Activated T-cell treated with anti-CD3 and anti-CD28 coated beads, Interleukin-2, amount 50 U/mL, for 4 hours (primary cell): Measurements from ENCODE around the gene B3GNT5. TPM values are rescaled to one million over a fixed set of nuclear protein-coding genes. Genes with fewer than 3 reads are reported as not detected.
"Not testable (repeated sequence)": the region's sequence is repeated elsewhere in the genome, so short reads cannot be mapped to it uniquely, and the experiment has no call there.

Source experiments
- ATAC-seq, 2 donors: fragments of 200-7000 bp; cut with Tn5 transposase; one replicate each; pipeline ENCODE4 v1.10.0; 2021
- DNase-seq: peaks from one replicate; pipeline ENCODE4 v3.0.0-alpha.2; 2020
- H3K27me3 Mint-ChIP-seq: one replicate; pipeline ENCODE4 v1.8.0; 2021; ENCODE audit warnings: low read depth, mixed read lengths
- H3K36me3 Mint-ChIP-seq: one replicate; pipeline ENCODE4 v1.8.0; 2022; ENCODE audit warnings: mixed read lengths; ENCODE audit not compliant: insufficient read depth
- H3K4me1 Mint-ChIP-seq: one replicate; pipeline ENCODE4 v1.8.0; 2021; ENCODE audit warnings: low read depth, mixed read lengths
- H3K4me3 Mint-ChIP-seq: one replicate; pipeline ENCODE4 v1.8.0; 2021; ENCODE audit warnings: mild to moderate bottlenecking, moderate library complexity, mixed read lengths
- H3K9me3 Mint-ChIP-seq: one replicate; pipeline ENCODE4 v1.8.0; 2021; ENCODE audit warnings: mixed read lengths
- total RNA-seq, 3 donors: library from RNA; stranded (reverse); gene quantifications; one replicate each; pipeline ENCODE4 v1.2.1, GENCODE V29; 2021

Gene B3GNT5
- total RNA-seq, 3 donors from 2014 or later: 24.1 to 66.6 (median 34.1) TPM

DNA sequence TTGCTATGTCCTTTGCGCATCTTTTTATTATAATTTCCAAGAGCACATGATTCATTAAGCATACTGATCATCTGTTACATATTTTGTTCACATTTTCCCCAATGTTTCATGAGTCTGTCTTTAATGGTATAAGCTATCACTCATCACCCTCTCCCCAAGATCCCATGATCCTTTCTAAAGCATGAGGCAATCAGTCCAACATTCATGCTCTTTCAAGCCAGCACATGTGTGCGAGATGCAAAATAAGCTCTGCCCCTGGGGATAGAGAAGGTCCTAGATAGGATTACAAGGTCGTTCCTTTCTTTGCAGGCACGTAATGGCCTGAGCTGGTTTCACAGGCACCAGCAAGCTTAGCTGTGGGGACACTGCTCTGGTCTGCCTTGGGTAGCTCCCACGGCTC, 32.2 kb upstream of the B3GNT5 start:
- H3K36me3 Mint-ChIP-seq: no peaks in the 10 kb centered on the region
- H3K4me1 Mint-ChIP-seq: peaks cover 15% of the 10 kb centered on the region
- no peaks in the 10 kb centered on the region for H3K9me3 Mint-ChIP-seq
- ATAC-seq (no peak), DNase-seq (no peak)
- no peaks in the 10 kb centered on the region for H3K27me3 Mint-ChIP-seq
- H3K4me3 Mint-ChIP-seq: no peak overlapping the region

DNA sequence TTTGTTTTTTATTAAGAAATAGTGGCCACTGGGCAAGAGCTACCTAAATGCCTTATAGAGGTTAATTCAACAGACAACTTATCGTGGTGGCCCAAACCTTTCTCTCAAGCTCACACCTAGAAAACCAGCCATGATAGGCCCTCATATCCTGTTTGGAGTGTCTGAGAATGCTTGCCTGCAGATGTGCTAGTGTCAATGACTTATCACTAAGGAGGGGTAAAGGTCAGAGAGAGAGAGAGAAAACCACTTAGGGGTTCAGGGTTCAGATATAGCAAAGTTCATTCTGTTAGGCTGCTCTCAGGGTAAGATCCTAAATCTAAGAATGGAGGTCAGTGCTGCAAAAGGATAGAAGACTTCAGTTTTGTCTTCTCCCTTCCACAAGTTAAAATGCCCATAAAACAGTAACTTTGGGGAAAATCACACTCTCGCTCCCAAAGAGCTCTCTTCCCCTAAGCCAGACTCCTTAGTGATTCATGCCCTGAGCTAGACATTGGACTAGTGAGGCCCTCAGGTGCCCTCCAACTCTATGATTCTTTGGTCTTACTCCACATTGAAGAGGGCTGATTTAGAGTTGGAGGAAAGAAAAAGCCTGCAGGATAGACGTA, 30.3 kb upstream of the B3GNT5 start:
- Mint-ChIP-seq H3K36me3 (no peaks in the 10 kb centered on the region), H3K9me3 (no peaks in the 10 kb centered on the region), H3K4me1 (peaks cover 22% of the 10 kb centered on the region), H3K4me3 (no peak overlapping the region), H3K27me3 (no peaks in the 10 kb centered on the region)
- no peak for ATAC-seq
- no peak for DNase-seq

DNA sequence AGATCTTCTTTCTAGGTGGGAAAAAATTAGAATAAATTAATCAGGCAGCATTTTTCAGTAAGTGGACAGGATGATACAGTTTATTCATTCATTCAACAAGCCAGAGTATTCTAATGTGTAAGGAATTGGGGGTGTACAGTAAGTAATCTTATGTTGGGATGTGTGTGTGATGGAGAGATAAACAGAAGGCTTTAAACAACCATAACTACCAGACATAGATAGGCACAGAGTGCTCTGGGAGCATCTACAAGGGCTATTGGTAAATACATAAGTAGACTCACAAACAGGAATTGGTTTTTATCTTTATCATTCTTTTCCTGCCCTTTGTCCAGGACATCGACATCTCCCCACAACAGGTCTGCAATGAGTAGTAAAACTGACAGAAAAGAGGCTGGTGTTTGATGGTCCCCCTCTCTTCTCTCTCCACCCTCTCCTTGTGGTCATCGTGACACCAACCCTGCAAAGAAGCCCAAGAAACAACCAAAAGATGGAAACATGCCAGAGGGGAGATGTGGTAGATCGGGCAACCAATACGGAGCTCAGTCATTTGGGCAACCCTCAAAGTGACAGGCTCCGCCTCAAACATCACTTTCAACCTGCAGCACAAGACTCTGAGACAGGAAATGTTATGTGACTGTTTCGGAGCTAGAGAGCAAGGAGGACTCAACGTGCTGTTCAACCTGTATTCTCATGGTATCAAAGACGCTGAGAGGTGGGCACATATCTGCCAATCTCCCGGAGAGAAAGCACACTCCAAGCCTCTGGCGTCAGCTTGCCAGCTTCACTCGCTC, 28.7 kb upstream of the B3GNT5 start:
- no peaks in the 10 kb centered on the region for H3K27me3 Mint-ChIP-seq
- peak; percentile 27 for DNase-seq
- no peaks in the 10 kb centered on the region for H3K9me3 Mint-ChIP-seq
- peaks cover 22% of the 10 kb centered on the region for H3K4me1 Mint-ChIP-seq
- H3K4me3 Mint-ChIP-seq: peak overlapping the region; percentile 52
- peak; percentile 88 to 94 for ATAC-seq
- H3K36me3 Mint-ChIP-seq: no peaks in the 10 kb centered on the region

DNA sequence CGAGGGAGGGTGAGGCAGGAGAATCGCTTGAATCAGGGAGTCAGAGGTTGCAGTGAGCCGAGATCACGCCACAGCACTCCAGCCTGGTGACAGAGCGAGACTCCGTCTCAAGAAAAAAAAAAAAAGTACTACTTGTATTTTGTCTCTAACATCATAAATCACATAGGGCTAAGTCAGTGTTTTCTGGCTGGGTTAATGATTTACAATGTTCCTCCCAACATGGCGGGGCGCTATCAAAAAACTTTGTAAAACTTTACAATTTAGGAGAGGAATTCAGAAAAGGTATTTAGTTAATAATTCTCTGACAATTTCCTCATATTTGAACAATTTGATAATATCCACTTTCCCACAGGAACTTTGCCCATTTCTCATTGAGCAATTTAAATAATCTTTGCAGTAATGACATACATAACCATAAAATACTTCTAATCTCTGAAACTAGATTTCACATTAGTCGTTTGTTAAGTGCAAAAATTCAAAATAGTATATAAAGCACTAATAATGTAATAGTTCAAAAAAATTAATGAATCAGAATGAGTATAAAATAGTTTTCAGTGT, 26.6 kb upstream of the B3GNT5 start:
- Mint-ChIP-seq H3K9me3 (no peaks in the 10 kb centered on the region), H3K27me3 (no peaks in the 10 kb centered on the region), H3K36me3 (no peaks in the 10 kb centered on the region), H3K4me1 (peaks cover 22% of the 10 kb centered on the region), H3K4me3 (no peak overlapping the region)
- no peak for DNase-seq
- no peak for ATAC-seq

DNA sequence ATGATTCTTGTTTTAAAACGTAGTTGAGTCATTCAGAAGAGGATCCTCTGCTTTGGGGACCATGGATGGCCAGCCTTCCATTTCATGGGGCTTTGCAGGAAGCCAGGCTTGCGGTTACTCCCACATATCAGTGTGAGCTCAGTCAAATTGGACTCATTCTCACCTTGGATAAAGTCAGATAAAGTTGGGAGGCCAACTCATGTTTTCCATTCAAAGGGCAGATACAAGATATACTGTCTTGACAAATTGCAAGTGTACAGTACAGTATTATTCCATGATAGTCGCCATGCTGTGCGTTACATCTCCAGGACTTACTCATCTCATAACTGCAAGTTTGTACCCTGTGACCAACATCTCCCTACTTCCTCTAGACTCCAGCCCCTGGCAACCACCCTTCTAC, 25.5 kb upstream of the B3GNT5 start:
- ATAC-seq: peak in 1 of 2 donors; percentile 64

DNA sequence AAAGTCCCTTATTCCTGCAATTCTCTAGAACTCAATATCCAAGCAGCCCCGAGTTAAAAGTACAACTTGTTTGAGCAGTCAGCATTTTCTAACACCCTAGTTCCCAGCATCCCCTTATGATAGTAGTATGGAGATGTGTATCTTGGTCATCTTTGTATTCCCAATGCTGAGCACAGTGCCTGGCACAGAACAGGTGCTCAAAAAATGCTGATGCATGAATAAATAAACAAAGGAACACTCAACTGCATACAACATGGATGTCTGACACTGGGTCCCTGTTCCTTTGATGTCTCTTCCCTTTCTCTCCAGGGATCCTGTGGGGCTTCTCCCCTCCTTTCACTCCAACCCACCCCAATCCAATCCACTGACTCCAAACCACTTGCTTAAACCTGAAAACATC, 23.9 kb upstream of the B3GNT5 start:
- no peak for DNase-seq
- no peaks in the 10 kb centered on the region for H3K9me3 Mint-ChIP-seq
- no peaks in the 10 kb centered on the region for H3K36me3 Mint-ChIP-seq
- no peak overlapping the region for H3K4me3 Mint-ChIP-seq
- H3K4me1 Mint-ChIP-seq: peaks cover 16% of the 10 kb centered on the region
- no peak for ATAC-seq
- no peaks in the 10 kb centered on the region for H3K27me3 Mint-ChIP-seq

More for the DNA sequence above, 25.5 kb upstream of the B3GNT5 start:
- Mint-ChIP-seq H3K4me3 (no peak overlapping the region), H3K36me3 (no peaks in the 10 kb centered on the region), H3K4me1 (peaks cover 22% of the 10 kb centered on the region), H3K27me3 (no peaks in the 10 kb centered on the region), H3K9me3 (no peaks in the 10 kb centered on the region)
- no peak for DNase-seq

DNA sequence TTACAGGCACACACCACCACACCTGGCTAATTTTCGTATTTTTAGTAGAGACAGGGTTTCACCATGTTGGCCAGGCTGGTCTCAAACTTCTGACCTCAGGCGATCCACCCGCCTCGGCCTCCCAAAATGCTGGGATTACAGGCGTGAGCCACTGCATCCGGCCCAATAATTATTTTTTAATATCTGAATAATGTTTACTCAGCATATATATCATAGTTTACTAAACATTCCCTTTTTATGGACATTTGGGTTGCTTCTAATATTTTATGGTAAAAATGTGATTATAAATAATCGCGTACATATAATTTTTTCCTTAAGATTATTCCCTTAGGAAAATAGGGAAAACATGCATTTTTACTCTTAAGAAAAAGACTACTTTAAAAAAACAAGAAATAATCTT, 22.8 kb upstream of the B3GNT5 start:
- H3K27me3 Mint-ChIP-seq, H3K9me3 Mint-ChIP-seq, H3K36me3 Mint-ChIP-seq, H3K4me3 Mint-ChIP-seq, DNase-seq, H3K4me1 Mint-ChIP-seq, ATAC-seq: not testable (repeated sequence)

DNA sequence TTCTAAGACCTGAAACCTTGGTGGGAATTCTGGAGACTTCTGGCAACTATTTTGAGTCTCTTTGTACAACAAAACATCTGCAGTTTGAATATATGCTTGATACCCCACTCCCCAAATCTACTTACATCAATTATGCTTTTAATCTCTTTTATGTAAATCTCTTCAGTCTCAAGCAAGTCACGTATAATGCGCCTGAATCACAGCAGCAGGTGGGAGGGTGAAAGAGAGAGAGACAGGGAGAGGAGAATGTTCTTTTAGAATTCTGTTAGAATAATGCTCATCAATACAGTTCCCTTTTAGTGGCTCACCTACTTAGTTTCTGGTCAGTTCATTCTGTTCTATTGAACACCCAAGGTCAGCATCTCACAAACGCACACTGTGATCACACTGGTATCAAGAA, 22.2 kb upstream of the B3GNT5 start:
- Mint-ChIP-seq H3K4me3 (no peak overlapping the region), H3K36me3 (no peaks in the 10 kb centered on the region), H3K27me3 (no peaks in the 10 kb centered on the region), H3K4me1 (peaks cover 6% of the 10 kb centered on the region), H3K9me3 (no peaks in the 10 kb centered on the region)
- DNase-seq (no peak), ATAC-seq (no peak)

DNA sequence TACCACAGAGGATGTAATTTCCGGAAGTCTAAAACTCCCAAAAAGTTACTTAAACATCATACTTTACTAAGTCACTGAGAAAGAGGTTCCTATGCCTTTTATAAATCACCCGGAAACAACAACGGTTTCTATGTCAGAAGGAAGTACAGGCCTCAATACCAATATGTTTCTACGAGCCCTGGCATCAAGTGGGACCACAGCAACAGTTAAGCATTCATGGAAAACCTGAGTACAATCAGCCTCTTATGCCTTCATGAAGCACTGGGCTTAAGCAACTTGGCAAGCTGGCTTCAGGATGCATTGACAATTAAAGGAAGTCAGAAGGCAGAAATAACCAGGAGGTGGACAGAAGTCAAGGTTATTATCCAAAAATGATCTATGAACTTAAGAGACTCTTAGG, 19.1 kb upstream of the B3GNT5 start:
- H3K4me1 Mint-ChIP-seq: no peaks in the 10 kb centered on the region

DNA sequence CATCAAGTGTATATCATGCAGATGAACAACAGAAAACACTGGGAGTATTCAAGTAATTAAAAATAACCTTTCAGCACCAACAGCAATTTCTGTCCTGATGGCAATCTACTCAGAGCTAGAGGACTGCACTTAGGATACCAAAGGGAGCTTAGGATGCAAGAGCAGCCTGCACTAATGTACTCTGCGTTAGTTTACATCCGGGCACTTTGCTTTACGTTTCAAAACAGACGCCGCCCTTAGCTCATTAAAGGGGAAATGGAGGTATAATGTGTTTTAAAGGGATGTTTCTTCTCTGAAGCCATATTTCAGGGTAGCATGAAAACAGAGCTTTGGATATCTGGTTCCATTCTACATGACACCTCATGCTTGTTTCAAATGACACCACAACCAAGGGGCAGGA, 14.0 kb upstream of the B3GNT5 start:
- Mint-ChIP-seq H3K4me1 (no peaks in the 10 kb centered on the region), H3K9me3 (peaks cover 15% of the 10 kb centered on the region), H3K36me3 (peaks cover 3% of the 10 kb centered on the region), H3K4me3 (no peak overlapping the region), H3K27me3 (peaks cover 5% of the 10 kb centered on the region)
- DNase-seq (no peak), ATAC-seq (no peak)

More for the DNA sequence above, 19.1 kb upstream of the B3GNT5 start:
- no peaks in the 10 kb centered on the region for H3K36me3 Mint-ChIP-seq
- no peak for DNase-seq
- ATAC-seq: no peak
- H3K27me3 Mint-ChIP-seq: no peaks in the 10 kb centered on the region
- no peak overlapping the region for H3K4me3 Mint-ChIP-seq
- no peaks in the 10 kb centered on the region for H3K9me3 Mint-ChIP-seq

DNA sequence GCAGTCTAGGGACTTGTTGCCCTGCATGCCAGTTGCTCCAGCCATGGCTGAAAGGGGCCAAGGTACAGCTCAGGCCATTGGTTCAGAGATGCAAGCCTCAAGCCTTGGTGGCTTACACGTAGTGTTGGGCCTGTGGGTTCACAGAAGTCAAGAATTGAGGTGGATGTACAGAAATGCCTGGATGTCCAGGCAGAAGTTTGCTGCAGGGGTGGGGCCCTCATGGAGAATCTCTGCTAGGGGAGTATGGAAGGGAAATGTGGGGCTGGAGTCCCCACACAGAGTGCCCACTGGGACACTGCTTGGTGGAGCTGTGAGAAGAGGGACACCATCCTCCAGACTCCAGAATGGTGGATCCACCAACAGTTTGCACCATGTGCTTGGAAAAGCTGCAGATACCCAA, 10.6 kb upstream of the B3GNT5 start:
- Mint-ChIP-seq H3K4me1 (no peaks in the 10 kb centered on the region), H3K36me3 (peaks cover 3% of the 10 kb centered on the region)
- no peak for ATAC-seq

DNA sequence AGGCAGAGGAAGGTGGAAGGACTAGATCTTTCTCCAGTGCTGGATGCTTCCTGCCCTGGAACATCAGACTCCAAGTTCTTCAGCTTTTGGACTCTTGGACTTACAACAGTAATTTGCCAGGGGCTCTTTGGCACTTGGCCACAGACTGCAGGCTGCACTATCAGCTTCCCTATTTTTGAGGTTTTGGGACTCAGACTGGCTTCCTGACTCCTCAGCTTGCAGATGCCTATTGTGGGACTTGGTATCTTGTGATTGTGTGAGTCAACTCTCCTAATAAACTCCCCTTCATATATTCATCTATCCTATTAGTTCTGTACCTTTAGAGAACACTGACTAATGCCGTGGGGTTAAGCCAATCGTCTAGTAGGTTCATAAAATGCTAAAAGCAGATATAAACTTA, 8.8 kb upstream of the B3GNT5 start:
- ATAC-seq (no peak), DNase-seq (no peak)
- Mint-ChIP-seq H3K27me3 (peaks cover 8% of the 10 kb centered on the region), H3K9me3 (peaks cover 15% of the 10 kb centered on the region), H3K36me3 (peaks cover 3% of the 10 kb centered on the region), H3K4me1 (no peaks in the 10 kb centered on the region), H3K4me3 (no peak overlapping the region)

More for the DNA sequence above, 10.6 kb upstream of the B3GNT5 start:
- Mint-ChIP-seq H3K27me3 (peaks cover 5% of the 10 kb centered on the region), H3K9me3 (peaks cover 15% of the 10 kb centered on the region), H3K4me3 (no peak overlapping the region)
- no peak for DNase-seq

DNA sequence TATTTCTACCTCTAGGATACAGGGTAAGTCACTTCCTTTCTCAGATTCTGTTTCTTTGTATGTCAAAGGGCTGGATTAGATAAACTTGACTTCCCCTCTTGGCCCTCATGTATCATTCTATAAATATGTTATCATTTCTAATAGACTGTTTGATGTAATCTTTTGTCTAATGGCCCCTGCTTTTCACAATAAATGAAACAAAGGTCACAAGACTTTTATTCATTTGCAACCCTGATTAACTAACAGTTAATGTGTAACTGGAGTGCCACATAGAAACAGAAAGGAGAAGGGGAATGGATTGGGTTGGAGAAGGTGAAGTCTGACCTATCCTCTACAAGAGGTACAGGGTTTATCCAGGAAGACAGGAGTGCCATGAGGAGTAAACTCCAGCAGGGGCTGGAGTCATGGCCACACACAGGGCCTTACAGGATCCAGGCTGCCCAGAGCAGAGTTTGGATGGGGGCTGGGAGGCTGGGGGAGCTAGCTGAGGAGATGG, 8.0 kb upstream of the B3GNT5 start:
- Mint-ChIP-seq H3K4me1 (no peaks in the 10 kb centered on the region), H3K4me3 (no peak overlapping the region), H3K27me3 (peaks cover 5% of the 10 kb centered on the region), H3K9me3 (peaks cover 15% of the 10 kb centered on the region), H3K36me3 (peaks cover 3% of the 10 kb centered on the region)
- no peak for DNase-seq
- ATAC-seq: no peak

DNA sequence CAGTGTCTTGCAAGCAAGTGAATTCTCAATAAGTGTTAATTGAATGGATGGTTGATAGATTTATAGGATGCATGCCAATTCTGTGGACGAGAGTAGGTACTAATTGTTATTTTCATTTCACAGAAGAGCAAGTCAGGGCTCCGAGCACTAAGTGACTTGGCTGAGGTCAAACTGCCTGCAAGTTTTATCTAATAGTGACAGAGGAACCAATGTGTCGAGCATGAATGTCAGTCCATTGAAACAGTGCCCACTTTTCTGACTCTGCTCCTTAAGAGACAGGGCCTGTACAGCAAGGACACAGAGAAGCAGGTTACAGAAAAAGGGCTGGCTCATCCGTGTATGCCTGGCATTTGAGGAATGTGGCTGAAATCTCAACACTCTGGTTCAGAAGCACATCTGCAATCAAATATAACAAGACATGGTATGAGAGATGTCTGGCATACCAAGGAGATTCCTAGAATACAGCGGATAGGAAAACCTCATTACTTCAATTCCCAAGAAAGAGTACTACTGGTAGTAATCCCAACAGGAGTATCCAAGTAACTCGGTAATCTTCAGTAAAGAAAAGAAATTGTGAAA, 6.0 kb upstream of the B3GNT5 start:
- ATAC-seq (no peak), DNase-seq (no peak)
- Mint-ChIP-seq H3K9me3 (peaks cover 6% of the 10 kb centered on the region), H3K36me3 (no peaks in the 10 kb centered on the region), H3K27me3 (peaks cover 5% of the 10 kb centered on the region), H3K4me1 (no peaks in the 10 kb centered on the region), H3K4me3 (no peak overlapping the region)
